GM21447 (cell line): ENCODE results near the gene MOB2.

Experiments
- ATAC-seq: cut with Tn5 transposase; IDR thresholded peaks from one replicate; pipeline ENCODE4 v1.9.1; 2021; ENCODE audit not compliant: unreplicated experiment

The MOB2 gene

GRCh38 chr11:1458340-1459218 is 28.0 kb downstream of the MOB2 start:
- no peak for ATAC-seq

GRCh38 chr11:1457856-1458255 is 28.7 kb downstream of the MOB2 start:
- no peak for ATAC-seq

GRCh38 chr11:1457326-1457680 is 29.3 kb downstream of the MOB2 start:
- no peak for ATAC-seq

- no peak for ATAC-seq
Measured at GRCh38 chr11:1456596-1457325, 29.8 kb downstream of the MOB2 start.

GRCh38 chr11:1456176-1456575 is 30.4 kb downstream of the MOB2 start:
- ATAC-seq: no peak

GRCh38 chr11:1455763-1456060 is 30.9 kb downstream of the MOB2 start:
- ATAC-seq: no peak

- ATAC-seq: no peak
Measured at GRCh38 chr11:1455032-1455762, 31.4 kb downstream of the MOB2 start.

- no peak for ATAC-seq
Measured at GRCh38 chr11:1454576-1454975, 32.0 kb downstream of the MOB2 start.

- no peak for ATAC-seq
Measured at GRCh38 chr11:1453611-1454034, 33.0 kb downstream of the MOB2 start.

GRCh38 chr11:1452744-1453143 is 33.8 kb downstream of the MOB2 start:
- no peak for ATAC-seq

- no peak for ATAC-seq
Measured at GRCh38 chr11:1451781-1452470, 34.7 kb downstream of the MOB2 start.

GRCh38 chr11:1450949-1451710 is 35.4 kb downstream of the MOB2 start:
- ATAC-seq: no peak

- no peak for ATAC-seq
Measured at GRCh38 chr11:1450344-1450875, 36.2 kb downstream of the MOB2 start.

GRCh38 chr11:1449490-1450243 is 36.9 kb downstream of the MOB2 start:
- ATAC-seq: no peak

- ATAC-seq: no peak
Measured at GRCh38 chr11:1448882-1449281, 37.7 kb downstream of the MOB2 start.

GRCh38 chr11:1447845-1448825 is 38.4 kb downstream of the MOB2 start:
- no peak for ATAC-seq

GRCh38 chr11:1446623-1447022 is 40.0 kb downstream of the MOB2 start:
- ATAC-seq: no peak

GRCh38 chr11:1445741-1446445 is 40.7 kb downstream of the MOB2 start:
- ATAC-seq: no peak
